Measurements from ENCODE around the gene CLCNKB. TPM values are rescaled to one million over a fixed set of nuclear protein-coding genes. Genes with fewer than 3 reads are reported as not detected.

CLCNKB gene
- total RNA-seq, 1 experiment from 2014 or later = 1.1 TPM

GRCh38 chr1:16063921-16064320, 20.3 kb downstream of the CLCNKB start:
- intact Hi-C loops (cut with micrococcal nuclease; ENCODE audit: unreplicated experiment) = no loop called here
- POLR2A ChIA-PET (ENCODE audit: unreplicated experiment) = no interaction called here

GRCh38 chr1:16064536-16065268, 21.1 kb downstream of the CLCNKB start:
- no peaks in the 10 kb centered on the region for H3K9me3 ChIP-seq (ENCODE audit: insufficient read depth, low read depth)
- DNase-seq = no peak
- BruUV-seq (replicated peaks) = no TSS peak
- no peak overlapping the region for H3K27ac ChIP-seq
- ChIA-PET CTCF (no interaction called here), POLR2A (ENCODE audit: unreplicated experiment) (no interaction called here)
- H3F3A ChIP-seq (ENCODE audit: insufficient read depth, low read depth) = peaks cover 19% of the 10 kb centered on the region; the same call in 1 of the 2 replicates
- no peaks in the 10 kb centered on the region for H3K36me3 ChIP-seq (ENCODE audit: low read depth)
- H2AFZ ChIP-seq = no peak overlapping the region
- H3K9me2 ChIP-seq (ENCODE audit: insufficient read depth) = no peaks in the 10 kb centered on the region
- intact Hi-C loops (cut with micrococcal nuclease; ENCODE audit: unreplicated experiment) = no loop called here
- TF ChIP-seq CTCF (conservative IDR thresholded peaks at IDR 0.05) = no peak
- TF ChIP-seq EZH2 (IDR thresholded peaks at IDR 0.05; ENCODE audit: low read depth) = no peak
- no peaks in the 10 kb centered on the region for H3K27me3 ChIP-seq (ENCODE audit: insufficient read depth, low read depth)
- peaks cover 9% of the 10 kb centered on the region for H3K4me1 ChIP-seq (replicated peaks; ENCODE audit: insufficient read depth)
- H4K20me1 ChIP-seq (ENCODE audit: insufficient read depth) = no peaks in the 10 kb centered on the region
- H3K4me2 ChIP-seq = no peak overlapping the region
- H3K79me2 ChIP-seq (ENCODE audit: low read depth) = no peaks in the 10 kb centered on the region
- H3K4me3 ChIP-seq = no peak overlapping the region

More at GRCh38 chr1:16063921-16064320, 20.3 kb downstream of the CLCNKB start:
- Histone ChIP-seq H3K4me3 (no peak overlapping the region), H3K4me2 (no peak overlapping the region), H3K27me3 (ENCODE audit: insufficient read depth, low read depth) (no peaks in the 10 kb centered on the region), H4K20me1 (ENCODE audit: insufficient read depth) (no peaks in the 10 kb centered on the region), H3F3A (ENCODE audit: insufficient read depth, low read depth) (peaks cover 19% of the 10 kb centered on the region; the same call in 1 of the 2 replicates), H2AFZ (no peak overlapping the region), H3K9me2 (ENCODE audit: insufficient read depth) (no peaks in the 10 kb centered on the region), H3K9me3 (ENCODE audit: insufficient read depth, low read depth) (no peaks in the 10 kb centered on the region), H3K79me2 (ENCODE audit: low read depth) (no peaks in the 10 kb centered on the region), H3K27ac (no peak overlapping the region), H3K36me3 (ENCODE audit: low read depth) (no peaks in the 10 kb centered on the region), H3K4me1 (replicated peaks; ENCODE audit: insufficient read depth) (peaks cover 9% of the 10 kb centered on the region)
- CTCF ChIA-PET = no interaction called here
- BruUV-seq (replicated peaks) = no TSS peak
- DNase-seq = no peak
- TF ChIP-seq EZH2 (IDR thresholded peaks at IDR 0.05; ENCODE audit: low read depth) (no peak), CTCF (conservative IDR thresholded peaks at IDR 0.05) (no peak)

- Histone ChIP-seq H3F3A (ENCODE audit: insufficient read depth, low read depth) (peaks cover 19% of the 10 kb centered on the region; the same call in 1 of the 2 replicates), H3K27ac (no peak overlapping the region), H3K4me2 (no peak overlapping the region), H3K9me3 (ENCODE audit: insufficient read depth, low read depth) (no peaks in the 10 kb centered on the region), H3K36me3 (ENCODE audit: low read depth) (no peaks in the 10 kb centered on the region), H3K27me3 (ENCODE audit: insufficient read depth, low read depth) (no peaks in the 10 kb centered on the region), H3K4me1 (replicated peaks; ENCODE audit: insufficient read depth) (peaks cover 9% of the 10 kb centered on the region), H4K20me1 (ENCODE audit: insufficient read depth) (no peaks in the 10 kb centered on the region), H2AFZ (no peak overlapping the region), H3K79me2 (ENCODE audit: low read depth) (no peaks in the 10 kb centered on the region), H3K4me3 (no peak overlapping the region), H3K9me2 (ENCODE audit: insufficient read depth) (no peaks in the 10 kb centered on the region)
- intact Hi-C loops (cut with micrococcal nuclease; ENCODE audit: unreplicated experiment) = no loop called here
- no peak for DNase-seq
- POLR2A ChIA-PET (ENCODE audit: unreplicated experiment) = no interaction called here
- CTCF ChIA-PET = interaction anchor here (0.7 kb wide), 1 partner anchor 93 kb away, joined by 4 read pairs; no protein-coding TSS in a partner anchor
- TF ChIP-seq CTCF (conservative IDR thresholded peaks at IDR 0.05) (no peak), EZH2 (IDR thresholded peaks at IDR 0.05; ENCODE audit: low read depth) (no peak)
- BruUV-seq (replicated peaks) = no TSS peak
These were observed 21.6 kb downstream of the CLCNKB start for GRCh38 chr1:16065269-16065576.

Data from PC-9 (cell line).